Measurements from ENCODE around the gene CNN1. TPM values are rescaled to one million over a fixed set of nuclear protein-coding genes. Genes with fewer than 3 reads are reported as not detected.

CNN1 gene
- total and polyA plus RNA-seq, 9 of the 15 experiments (the other 6 are each of a cell fraction or from before 2014, with no cell fraction given): 0.23 to 10.6 (median 5.2) TPM

DNA sequence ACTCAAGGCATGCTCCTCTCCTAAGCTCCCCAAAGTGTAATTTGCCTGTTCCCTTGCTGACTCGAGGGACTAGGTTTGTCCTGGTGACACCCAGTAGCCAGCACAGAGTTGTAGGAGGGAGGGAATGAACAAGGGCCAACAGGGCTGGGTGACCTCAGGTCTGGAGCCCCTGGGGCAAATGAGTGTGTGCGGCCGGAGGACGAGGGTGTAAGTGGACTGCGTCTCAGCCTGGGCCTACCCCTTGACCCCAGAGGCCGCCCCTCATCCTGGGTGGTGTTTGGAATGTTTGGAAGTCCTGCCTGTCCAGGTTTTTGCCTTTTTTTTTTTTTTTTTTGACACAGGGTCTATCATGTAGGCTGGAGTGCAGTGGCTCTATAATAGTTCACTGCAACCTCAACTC is 31.7 kb upstream of the CNN1 start:
- ATAC-seq: no peak
- TF ChIP-seq CHD7 (IDR thresholded peaks at IDR 0.05; ENCODE audit: low read depth, low read length) (no peak), ZBTB43 (CRISPR knock-in tag; IDR thresholded peaks at IDR 0.05) (no peak), ZKSCAN1 (IDR thresholded peaks at IDR 0.05; ENCODE audit: low read depth, low read length) (no peak), POLR2AphosphoS2 (IDR thresholded peaks at IDR 0.05; ENCODE audit: low read length) (no peak), KDM4B (IDR thresholded peaks at IDR 0.05; ENCODE audit: borderline replicate concordance in 2 of 2, low read depth in 1 of 2) (no peak), GABPA (tag; conservative IDR thresholded peaks at IDR 0.05; ENCODE audit: low read depth) (no peak), NEUROD1 (IDR thresholded peaks at IDR 0.05; ENCODE audit: borderline replicate concordance, low read depth, low read length, partially characterized antibody) (no peak)
- TF ChIP-seq, protein P1, sequence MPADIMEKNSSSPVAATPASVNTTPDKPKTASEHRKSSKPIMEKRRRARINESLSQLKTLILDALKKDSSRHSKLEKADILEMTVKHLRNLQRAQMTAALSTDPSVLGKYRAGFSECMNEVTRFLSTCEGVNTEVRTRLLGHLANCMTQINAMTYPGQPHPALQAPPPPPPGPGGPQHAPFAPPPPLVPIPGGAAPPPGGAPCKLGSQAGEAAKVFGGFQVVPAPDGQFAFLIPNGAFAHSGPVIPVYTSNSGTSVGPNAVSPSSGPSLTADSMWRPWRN (IDR thresholded peaks at IDR 0.05; ENCODE audit: low read depth): no peak

More for the DNA sequence above, 31.7 kb upstream of the CNN1 start:
- ChIA-PET CTCF (ENCODE audit: low intra/inter-chr PET ratio) (no interaction called here), POLR2A (no interaction called here)
- H4K20me1 ChIP-seq (replicated peaks; ENCODE audit: control insufficient read depth, insufficient read depth, low read length): no peaks in the 10 kb centered on the region
- FAIRE-seq: no peak
- peaks cover 7 to 33% of the 10 kb centered on the region in 2 experiments; a peak in 4 of 5 replicates for H3K4me1 ChIP-seq (replicated peaks in 1 of 2; ENCODE audit: control insufficient read depth in 2 of 2, insufficient read depth in 2 of 2, low read length in 2 of 2)
- intact Hi-C loops (cut with micrococcal nuclease): no loop called here
- peak overlapping the region in 1 of 2 experiments; percentile 47; a peak in 2 of 4 replicates for H3K9ac ChIP-seq (ENCODE audit: insufficient read depth in 1 of 2, low read depth in 2 of 2, low read length in 2 of 2)
- H2AFZ ChIP-seq (ENCODE audit: low read depth, low read length): no peak overlapping the region
- peaks cover 22% of the 10 kb centered on the region; the same call in 2 of the 3 replicates for H3K36me3 ChIP-seq (ENCODE audit: control insufficient read depth, insufficient read depth, low read length)
- in situ Hi-C loops (cut with MboI): no loop called here
- no peak for DNase-seq (ENCODE audit: extremely low read depth in 1 of 4, low spot score in 3 of 4)
- no peak overlapping the region for H3K27ac ChIP-seq (ENCODE audit: extremely low read depth, low read depth, low read length)
- H3K4me3 ChIP-seq: no peak overlapping the region
- 0 out of 3 replicates have a peak, but pooled peaks cover 3% of the 10 kb centered on the region for H3K79me2 ChIP-seq (ENCODE audit: control insufficient read depth, insufficient read depth, low read length)
- H3K9me1 ChIP-seq (ENCODE audit: control insufficient read depth, insufficient read depth, low read length): no peaks in the 10 kb centered on the region
- BruUV-seq (replicated peaks): no TSS peak
- H3K9me3 ChIP-seq (replicated peaks; ENCODE audit: control insufficient read depth, insufficient read depth, low read depth, low read length): no peaks in the 10 kb centered on the region
- H3K27me3 ChIP-seq (ENCODE audit: control insufficient read depth in 2 of 2, insufficient read depth in 2 of 2, low read length in 2 of 2): no peaks in the 10 kb centered on the region
- no peak overlapping the region for H3K4me2 ChIP-seq (ENCODE audit: insufficient read depth, low read length)
- 81% methylated on average over 6 of the region's 6 CpGs for WGBS (ENCODE audit: insufficient coverage, low coverage, missing lambda C conversion rate)
